Fibroblast of mammary gland (primary cell): Measurements from ENCODE around the gene MANEA.
A peak's percentile ranks its signal among the peaks of the same experiment; 100 is the strongest.
"Not testable (repeated sequence)": the region's sequence is repeated elsewhere in the genome, so short reads cannot be mapped to it uniquely, and the experiment has no call there.

ENCODE experiments used
- DNase-seq: peaks from one replicate; pipeline ENCODE4 v3.0.0-alpha.2; 2010; ENCODE audit warnings: low read depth
- H3K4me3 ChIP-seq: 2 replicates; pipeline ENCODE4 v1.5.1; 2011; ENCODE audit warnings: low read depth, mild to moderate bottlenecking, low read length, moderate library complexity; ENCODE audit not compliant: control insufficient read depth
- TF ChIP-seq, protein P1 (sequence below): conservative IDR thresholded peaks from 2 replicates; pipeline ENCODE4 v1.5.1; 2011; ENCODE audit warnings: low read depth, low read length, inconsistent platforms; ENCODE audit not compliant: control insufficient read depth, insufficient read depth

Gene MANEA

DNA sequence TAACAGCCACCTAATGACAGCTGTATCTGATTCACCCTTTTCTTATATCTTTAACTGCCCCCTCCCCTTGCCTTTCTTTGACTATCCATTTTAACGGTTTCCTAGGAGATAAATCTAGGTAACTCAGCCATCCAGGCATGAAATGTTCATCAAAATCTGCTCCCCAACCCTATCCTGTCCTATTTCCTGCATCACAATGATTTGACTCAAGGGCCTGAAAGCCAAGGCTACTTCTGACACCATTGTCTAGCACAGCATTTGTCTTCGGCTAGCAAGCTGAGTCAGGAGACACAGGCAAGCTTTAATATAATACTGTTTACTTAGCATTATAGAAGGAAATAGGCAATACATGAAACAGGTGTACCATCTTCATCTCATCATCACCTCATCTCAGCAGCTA is 31.6 kb upstream of the MANEA start:
- DNase-seq = peak; percentile 39
- no peak overlapping the region for H3K4me3 ChIP-seq
- TF ChIP-seq, protein P1, sequence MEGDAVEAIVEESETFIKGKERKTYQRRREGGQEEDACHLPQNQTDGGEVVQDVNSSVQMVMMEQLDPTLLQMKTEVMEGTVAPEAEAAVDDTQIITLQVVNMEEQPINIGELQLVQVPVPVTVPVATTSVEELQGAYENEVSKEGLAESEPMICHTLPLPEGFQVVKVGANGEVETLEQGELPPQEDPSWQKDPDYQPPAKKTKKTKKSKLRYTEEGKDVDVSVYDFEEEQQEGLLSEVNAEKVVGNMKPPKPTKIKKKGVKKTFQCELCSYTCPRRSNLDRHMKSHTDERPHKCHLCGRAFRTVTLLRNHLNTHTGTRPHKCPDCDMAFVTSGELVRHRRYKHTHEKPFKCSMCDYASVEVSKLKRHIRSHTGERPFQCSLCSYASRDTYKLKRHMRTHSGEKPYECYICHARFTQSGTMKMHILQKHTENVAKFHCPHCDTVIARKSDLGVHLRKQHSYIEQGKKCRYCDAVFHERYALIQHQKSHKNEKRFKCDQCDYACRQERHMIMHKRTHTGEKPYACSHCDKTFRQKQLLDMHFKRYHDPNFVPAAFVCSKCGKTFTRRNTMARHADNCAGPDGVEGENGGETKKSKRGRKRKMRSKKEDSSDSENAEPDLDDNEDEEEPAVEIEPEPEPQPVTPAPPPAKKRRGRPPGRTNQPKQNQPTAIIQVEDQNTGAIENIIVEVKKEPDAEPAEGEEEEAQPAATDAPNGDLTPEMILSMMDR = no peak

DNA sequence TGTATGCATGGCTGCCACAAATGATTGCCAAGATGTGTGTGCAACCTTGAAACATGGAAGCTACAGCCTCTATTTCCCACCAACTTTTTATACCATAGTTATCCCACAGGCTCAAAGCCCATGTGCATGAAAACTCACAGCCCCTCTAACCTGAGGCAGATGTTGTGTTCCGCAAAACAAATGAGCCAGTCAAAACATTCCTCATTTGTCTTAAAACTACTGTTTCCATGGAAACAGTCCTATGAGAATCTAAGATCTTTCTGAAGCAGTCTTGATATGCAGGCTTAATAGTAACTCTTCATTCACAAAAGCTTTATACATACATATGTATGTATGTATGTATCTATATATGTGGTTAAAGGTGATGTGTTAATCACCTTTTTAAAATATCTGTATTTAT is 31.2 kb upstream of the MANEA start:
- H3K4me3 ChIP-seq = no peak overlapping the region
- peak; percentile 14 for DNase-seq

DNA sequence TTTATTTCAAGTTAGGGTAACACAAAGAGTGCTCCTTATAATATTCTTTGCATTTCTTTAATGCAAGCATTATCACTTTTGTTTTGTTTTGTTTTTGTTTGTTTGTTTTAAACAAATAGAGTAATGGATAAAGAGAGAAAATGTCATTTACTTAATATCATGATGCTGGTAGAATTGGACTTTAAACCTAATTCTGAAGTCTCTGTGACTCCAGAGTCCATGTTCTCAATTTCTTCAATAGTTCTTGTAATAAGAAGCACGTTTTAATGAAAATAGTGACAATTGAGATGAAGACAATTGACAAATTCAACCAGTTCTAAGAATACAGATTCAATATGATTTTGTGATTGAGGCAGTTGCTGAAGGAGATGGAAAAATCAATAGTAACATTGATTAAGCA is 30.3 kb upstream of the MANEA start:
- no peak for DNase-seq
- TF ChIP-seq, protein P1 = no peak
- no peak overlapping the region for H3K4me3 ChIP-seq

More for the DNA sequence above, 31.2 kb upstream of the MANEA start:
- TF ChIP-seq, protein P1 = no peak

DNA sequence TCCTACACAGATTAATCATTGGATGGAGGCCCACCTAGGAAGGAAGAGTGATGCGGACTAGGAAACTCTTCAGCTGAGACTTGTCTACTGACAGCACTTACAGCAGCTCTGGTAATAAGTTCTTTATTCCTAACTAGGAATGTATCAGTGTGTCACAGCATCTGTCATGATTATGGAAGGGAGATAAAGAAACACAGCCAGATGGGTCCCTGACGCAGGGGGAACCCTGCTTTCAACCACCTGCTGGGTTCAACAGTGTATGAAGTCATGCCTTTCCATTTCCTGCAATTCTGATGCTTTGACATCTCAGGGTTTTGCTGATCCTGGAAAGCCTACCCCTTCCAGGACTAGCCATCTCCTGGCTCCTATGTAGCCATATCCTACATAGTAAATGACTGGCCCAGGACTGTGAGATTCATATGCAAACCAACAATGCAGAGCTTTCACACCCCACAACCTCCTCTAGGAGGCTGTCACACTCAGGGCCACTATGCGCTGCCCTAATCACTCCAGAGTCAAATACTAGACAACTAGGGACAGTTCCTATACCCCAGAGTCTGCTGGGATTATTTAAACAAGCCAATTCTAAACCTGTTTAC is 29.0 kb upstream of the MANEA start:
- TF ChIP-seq, protein P1 = no peak
- no peak for DNase-seq

DNA sequence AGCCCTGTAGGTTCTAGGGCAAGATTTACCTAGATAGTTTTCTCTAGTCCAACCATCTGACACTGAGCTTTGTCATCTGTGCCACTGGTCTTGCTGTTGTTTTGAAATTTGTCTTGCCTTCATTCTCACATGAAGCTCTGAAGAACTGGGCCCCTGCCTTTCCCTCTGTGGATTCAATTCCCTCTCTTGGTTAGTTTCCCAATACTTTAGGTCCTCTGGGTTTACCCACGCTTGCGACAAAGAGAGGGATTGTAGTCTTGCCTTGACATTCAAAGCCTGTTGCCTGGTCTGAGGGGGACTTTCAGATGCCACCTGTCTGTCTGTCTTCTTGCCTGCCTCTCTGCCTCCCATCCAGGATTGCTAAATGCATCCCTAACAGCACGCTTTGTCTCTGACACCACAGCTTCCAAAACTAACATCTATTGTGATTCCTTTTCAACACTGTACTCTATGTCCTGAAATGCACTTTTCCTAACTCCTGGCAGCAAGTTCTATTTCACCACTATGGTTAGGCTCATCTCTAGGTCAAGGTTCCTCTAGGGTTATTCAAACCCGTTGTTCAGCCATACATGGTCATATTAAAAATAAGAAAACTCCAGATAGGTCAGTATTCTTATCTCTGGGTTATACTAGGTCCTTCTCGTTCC is 25.5 kb upstream of the MANEA start:
- DNase-seq = no peak
- TF ChIP-seq, protein P1 = no peak
- no peak overlapping the region for H3K4me3 ChIP-seq

More for the DNA sequence above, 29.0 kb upstream of the MANEA start:
- no peak overlapping the region for H3K4me3 ChIP-seq

DNA sequence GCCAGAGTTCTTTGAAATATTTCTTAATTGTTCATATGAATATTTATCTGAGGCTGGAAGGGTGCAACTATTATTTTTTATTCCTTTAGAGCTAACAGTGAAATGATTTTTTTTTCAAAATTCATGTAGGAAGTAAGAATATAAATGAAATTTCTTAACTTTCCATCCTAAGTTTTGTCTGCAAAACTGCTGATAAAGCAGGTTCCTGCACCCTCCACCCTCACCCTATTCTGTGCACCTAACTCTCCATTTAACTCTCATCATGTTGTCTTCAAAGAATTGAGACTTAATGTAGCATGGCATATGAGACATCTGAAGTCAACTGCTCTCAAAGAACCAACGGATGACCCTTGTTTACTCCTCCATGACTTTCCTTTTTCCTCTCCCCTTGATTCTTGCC is 23.5 kb upstream of the MANEA start:
- H3K4me3 ChIP-seq = no peak overlapping the region
- TF ChIP-seq, protein P1 = no peak
- DNase-seq = no peak

DNA sequence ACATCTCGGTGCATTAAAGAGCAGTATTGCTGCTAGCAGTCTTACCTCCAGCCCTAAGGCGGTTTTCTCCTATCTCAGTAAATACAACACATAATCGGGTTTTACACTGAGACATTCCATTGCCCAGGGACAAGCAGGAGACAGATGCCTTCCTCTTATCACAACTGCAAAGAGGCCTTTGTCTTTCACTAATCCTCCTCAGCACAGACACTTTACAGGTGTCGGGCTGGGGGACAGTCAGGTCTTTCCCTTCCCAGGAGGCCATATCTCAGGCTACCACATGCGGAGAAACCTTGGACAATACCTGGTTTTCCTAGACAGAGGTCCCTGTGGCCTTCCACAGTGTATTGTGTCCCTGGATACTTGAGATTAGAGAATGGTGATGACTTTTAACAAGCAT is 16.4 kb upstream of the MANEA start:
- DNase-seq = not testable (repeated sequence)

More for the DNA sequence above, 16.4 kb upstream of the MANEA start:
- not testable (repeated sequence) for H3K4me3 ChIP-seq
